Superior temporal gyrus (tissue), 1 donor: ENCODE results near the gene DDA1.
A peak's percentile ranks its signal among the peaks of the same experiment; 100 is the strongest.
"Not testable (repeated sequence)": the region's sequence is repeated elsewhere in the genome, so short reads cannot be mapped to it uniquely, and the experiment has no call there.

Experiments used
- DNase-seq: peaks from one replicate; pipeline ENCODE4 v3.0.0-alpha.2; 2016; ENCODE audit errors: extremely low spot score

Gene DDA1

GRCh38 chr19:17346109-17346671 lies 36.8 kb downstream of the DDA1 start:
- peak; percentile 73 for DNase-seq

GRCh38 chr19:17347361-17347760 lies 38.0 kb downstream of the DDA1 start:
- DNase-seq: no peak

GRCh38 chr19:17347877-17348276 lies 38.5 kb downstream of the DDA1 start:
- no peak for DNase-seq

- DNase-seq: no peak
These were observed 39.3 kb downstream of the DDA1 start for GRCh38 chr19:17348700-17349099.

GRCh38 chr19:17351815-17352435 lies 42.6 kb downstream of the DDA1 start:
- DNase-seq: no peak

- no peak for DNase-seq
These were observed 43.4 kb downstream of the DDA1 start for GRCh38 chr19:17352608-17353280.

GRCh38 chr19:17353386-17353785 lies 44.0 kb downstream of the DDA1 start:
- DNase-seq: no peak

- no peak for DNase-seq
These were observed 47.8 kb downstream of the DDA1 start for GRCh38 chr19:17357078-17357666.

- no peak for DNase-seq
These were observed 48.4 kb downstream of the DDA1 start for GRCh38 chr19:17357724-17358123.

- DNase-seq: no peak
These were observed 49.0 kb downstream of the DDA1 start for GRCh38 chr19:17358395-17358794.

- no peak for DNase-seq
These were observed 50.8 kb downstream of the DDA1 start for GRCh38 chr19:17359905-17360800.

GRCh38 chr19:17363852-17364605 lies 54.7 kb downstream of the DDA1 start:
- DNase-seq: not testable (repeated sequence)

GRCh38 chr19:17365361-17365760 lies 56.0 kb downstream of the DDA1 start:
- DNase-seq: no peak

GRCh38 chr19:17370026-17370587 lies 60.7 kb downstream of the DDA1 start:
- DNase-seq: peak; percentile 74
